ENCODE data around the gene CCDC27.

The CCDC27 gene

DNA sequence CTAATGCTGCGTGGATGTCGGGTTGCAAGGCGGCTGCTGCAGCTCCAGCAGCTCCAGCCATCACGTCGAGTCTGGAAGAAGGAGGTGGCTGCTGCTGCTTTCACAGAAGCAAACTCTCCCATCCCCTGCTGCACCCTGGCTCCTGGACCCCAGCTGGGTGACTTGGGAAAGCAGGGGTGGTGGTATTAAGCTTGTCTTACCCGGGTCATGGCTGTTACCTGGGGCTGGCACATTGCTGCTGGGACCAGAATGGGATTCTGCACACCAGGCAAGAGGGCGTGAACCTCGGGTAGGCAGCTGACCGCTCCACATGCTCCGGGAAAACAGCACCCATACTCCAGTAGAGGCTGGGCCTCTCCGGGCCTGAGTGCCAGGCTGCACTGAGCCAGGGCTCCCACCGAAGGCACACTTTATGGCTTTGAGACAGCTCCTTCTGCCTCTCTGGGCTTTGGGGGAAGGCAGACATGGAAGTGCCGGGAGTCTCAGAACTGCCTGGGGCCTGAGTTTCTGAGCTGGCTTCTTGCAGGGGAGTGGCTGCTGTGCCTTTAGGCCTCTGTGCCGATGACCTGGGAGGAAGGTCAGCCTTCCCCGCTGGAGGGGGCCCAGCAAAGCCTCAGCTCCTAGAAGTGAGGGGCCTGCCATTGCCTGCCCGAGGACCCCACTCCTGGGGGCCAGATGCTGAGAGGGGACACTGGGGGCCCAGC, 21.5 kb downstream of the CCDC27 start:
- peaks cover 8% of the 10 kb centered on the region; the same call in 1 of the 2 replicates for H3K36me3 ChIP-seq (ENCODE audit: control insufficient read depth, insufficient read depth, low read length)
- no peaks in the 10 kb centered on the region for H3K9me3 ChIP-seq (ENCODE audit: control insufficient read depth, insufficient read depth, low read depth, low read length)
- peaks cover 37% of the 10 kb centered on the region for H3K4me1 ChIP-seq (ENCODE audit: control insufficient read depth, insufficient read depth, low read length)
- no peak overlapping the region for H3K9ac ChIP-seq (ENCODE audit: low read length)
- no peak overlapping the region for H3K4me3 ChIP-seq (ENCODE audit: low read depth, low read length)
- H3K27ac ChIP-seq (ENCODE audit: low read depth, low read length): no peak overlapping the region
- no peaks in the 10 kb centered on the region; the same call in 1 of the 2 replicates for H3K27me3 ChIP-seq (ENCODE audit: control insufficient read depth, insufficient read depth, low read length)

DNA sequence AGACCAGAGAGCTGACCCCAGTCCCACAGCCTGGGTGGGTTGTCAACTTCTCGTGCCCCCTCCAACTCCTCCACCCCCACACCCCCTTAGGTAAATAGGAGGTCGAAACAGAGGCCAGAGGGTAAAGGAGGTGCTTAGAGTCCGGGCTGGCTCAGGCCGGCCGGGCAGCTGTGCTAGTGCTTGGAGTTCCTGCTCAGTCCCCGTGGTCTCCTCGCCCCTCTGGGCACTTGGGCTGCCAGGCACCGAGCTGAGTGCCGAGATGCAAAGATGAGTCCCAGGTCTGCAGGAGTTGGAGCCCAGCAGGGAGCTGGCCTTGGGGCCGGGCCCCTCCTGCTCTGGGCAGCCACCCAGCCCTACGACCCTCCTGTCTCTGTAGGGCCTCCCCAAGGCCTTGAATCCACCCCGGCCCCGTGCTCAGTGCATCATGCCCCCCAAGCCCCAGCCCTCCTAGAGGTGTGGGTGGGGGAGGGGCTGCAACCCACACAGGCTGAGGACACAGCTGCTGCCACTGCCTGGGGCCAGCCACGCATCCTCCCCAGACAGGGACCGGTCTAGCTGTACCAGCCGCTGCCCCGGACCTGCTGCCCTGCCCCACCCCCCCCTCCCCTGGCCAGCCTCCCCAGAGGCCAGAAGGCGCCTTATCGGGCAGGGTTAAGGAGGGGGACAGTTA, 22.2 kb downstream of the CCDC27 start:
- Histone ChIP-seq H3K4me3 (ENCODE audit: low read depth, low read length) (no peak overlapping the region), H3K9me3 (ENCODE audit: control insufficient read depth, insufficient read depth, low read depth, low read length) (no peaks in the 10 kb centered on the region), H3K4me1 (ENCODE audit: control insufficient read depth, insufficient read depth, low read length) (peaks cover 37% of the 10 kb centered on the region), H3K36me3 (ENCODE audit: control insufficient read depth, insufficient read depth, low read length) (peaks cover 14% of the 10 kb centered on the region), H3K9ac (ENCODE audit: low read length) (no peak overlapping the region), H3K27ac (ENCODE audit: low read depth, low read length) (no peak overlapping the region), H3K27me3 (ENCODE audit: control insufficient read depth, insufficient read depth, low read length) (no peaks in the 10 kb centered on the region; the same call in 1 of the 2 replicates)

DNA sequence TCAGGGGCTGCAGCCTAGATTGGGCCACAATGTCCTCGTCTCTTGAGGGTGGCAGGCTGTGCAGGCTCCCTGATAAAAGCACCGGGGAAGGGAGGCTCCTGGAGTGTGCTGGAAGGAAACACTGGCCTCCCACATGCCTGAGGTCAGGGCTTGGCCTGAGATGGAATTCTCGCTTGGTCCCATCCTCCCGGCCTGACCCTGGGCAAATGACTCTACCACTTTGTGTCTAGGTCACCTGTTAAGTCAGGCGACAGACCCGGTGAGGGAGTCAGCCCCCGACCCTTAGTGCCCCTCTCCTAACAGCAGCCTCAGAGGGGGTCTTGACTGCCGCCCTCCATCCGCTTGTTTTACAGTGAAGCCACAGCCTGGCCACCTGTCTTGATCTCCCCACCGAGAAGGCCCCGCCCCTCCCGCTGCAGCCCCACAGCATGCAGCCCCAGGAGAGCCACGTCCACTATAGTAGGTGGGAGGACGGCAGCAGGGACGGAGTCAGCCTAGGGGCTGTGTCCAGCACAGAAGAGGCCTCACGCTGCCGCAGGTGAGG, 22.8 kb downstream of the CCDC27 start:
- Histone ChIP-seq H3K27ac (ENCODE audit: low read depth, low read length) (no peak overlapping the region), H3K27me3 (ENCODE audit: control insufficient read depth, insufficient read depth, low read length) (no peaks in the 10 kb centered on the region; the same call in 1 of the 2 replicates), H3K4me3 (ENCODE audit: low read depth, low read length) (no peak overlapping the region), H3K9ac (ENCODE audit: low read length) (no peak overlapping the region), H3K9me3 (ENCODE audit: control insufficient read depth, insufficient read depth, low read depth, low read length) (no peaks in the 10 kb centered on the region), H3K4me1 (ENCODE audit: control insufficient read depth, insufficient read depth, low read length) (peaks cover 37% of the 10 kb centered on the region), H3K36me3 (ENCODE audit: control insufficient read depth, insufficient read depth, low read length) (peaks cover 20% of the 10 kb centered on the region)

DNA sequence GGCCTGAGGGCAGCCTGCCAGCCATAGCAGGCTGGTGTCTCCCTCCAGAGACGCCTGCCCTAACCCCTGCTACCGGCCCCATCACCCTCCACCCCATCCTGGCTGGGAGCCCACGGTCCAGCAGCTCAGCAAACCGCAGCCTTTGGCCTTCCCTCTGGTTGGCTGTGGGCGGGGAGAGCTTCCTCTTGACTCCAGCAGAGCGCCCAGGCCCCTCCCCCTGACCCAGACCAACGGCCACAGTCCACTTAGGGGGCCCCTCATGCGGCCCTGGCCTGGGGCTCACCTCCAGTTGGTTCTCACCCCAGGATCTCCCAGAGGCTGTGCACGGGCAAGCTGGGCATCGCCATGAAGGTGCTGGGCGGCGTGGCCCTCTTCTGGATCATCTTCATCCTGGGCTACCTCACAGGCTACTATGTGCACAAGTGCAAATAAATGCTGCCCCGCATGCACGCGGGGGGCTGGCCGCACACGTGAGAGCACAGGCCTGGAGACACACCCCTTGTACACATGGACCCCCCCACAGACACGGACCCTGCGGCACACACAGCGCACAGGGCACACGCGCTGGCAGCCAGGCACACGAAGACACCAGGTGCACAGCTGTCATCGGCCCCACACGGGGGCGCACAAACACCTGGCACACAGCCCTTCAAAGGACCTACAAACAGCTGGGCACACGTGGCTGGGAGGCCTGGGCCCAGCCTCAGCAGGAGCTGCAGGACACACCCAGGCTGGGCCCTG, 23.4 kb downstream of the CCDC27 start:
- Histone ChIP-seq H3K27me3 (ENCODE audit: control insufficient read depth, insufficient read depth, low read length) (no peaks in the 10 kb centered on the region; the same call in 1 of the 2 replicates), H3K4me3 (ENCODE audit: low read depth, low read length) (no peak overlapping the region), H3K4me1 (ENCODE audit: control insufficient read depth, insufficient read depth, low read length) (peaks cover 37% of the 10 kb centered on the region), H3K27ac (ENCODE audit: low read depth, low read length) (no peak overlapping the region), H3K9ac (ENCODE audit: low read length) (no peak overlapping the region), H3K36me3 (ENCODE audit: control insufficient read depth, insufficient read depth, low read length) (peaks cover 27% of the 10 kb centered on the region), H3K9me3 (ENCODE audit: control insufficient read depth, insufficient read depth, low read depth, low read length) (no peaks in the 10 kb centered on the region)

DNA sequence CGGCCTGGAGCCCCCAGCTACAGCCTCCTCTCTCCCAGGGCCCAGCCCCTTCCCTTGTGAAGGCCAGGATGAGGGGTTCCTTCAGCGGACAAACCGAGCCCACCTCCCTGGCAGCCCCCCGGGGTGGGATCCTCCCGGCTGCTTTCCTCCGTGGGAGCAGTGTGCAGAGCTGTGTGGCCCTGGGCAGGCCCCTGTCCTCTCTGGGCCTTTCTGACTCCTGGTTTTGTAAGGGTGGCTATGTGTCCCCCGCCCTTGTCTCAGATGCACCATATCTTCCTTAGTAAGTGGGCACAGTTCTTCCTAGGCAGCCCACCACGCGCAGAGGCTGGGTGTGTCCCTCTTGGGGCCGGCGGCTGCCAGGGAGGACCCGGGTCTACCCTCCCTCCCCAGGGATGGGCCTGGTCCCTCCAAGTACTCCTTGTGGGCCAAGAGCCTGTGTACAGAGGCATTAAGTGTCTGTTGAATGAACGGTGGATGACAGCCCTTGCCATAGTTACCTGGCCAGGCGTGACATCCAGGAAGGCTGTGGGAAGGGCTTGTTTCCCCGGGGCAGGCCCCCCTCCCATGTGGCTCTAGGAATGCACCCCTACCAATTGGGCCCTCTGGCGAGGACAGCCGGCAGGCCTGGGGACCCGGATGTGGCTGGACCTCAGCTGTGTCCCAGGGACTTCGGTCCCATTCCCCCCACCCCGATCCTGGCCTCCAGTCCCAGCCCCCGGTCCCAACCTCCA, 24.1 kb downstream of the CCDC27 start:
- no peak overlapping the region for H3K4me3 ChIP-seq (ENCODE audit: low read depth, low read length)
- H3K9me3 ChIP-seq (ENCODE audit: control insufficient read depth, insufficient read depth, low read depth, low read length): no peaks in the 10 kb centered on the region
- H3K36me3 ChIP-seq (ENCODE audit: control insufficient read depth, insufficient read depth, low read length): peaks cover 34% of the 10 kb centered on the region
- H3K27ac ChIP-seq (ENCODE audit: low read depth, low read length): no peak overlapping the region
- H3K9ac ChIP-seq (ENCODE audit: low read length): no peak overlapping the region
- peaks cover 33% of the 10 kb centered on the region for H3K4me1 ChIP-seq (ENCODE audit: control insufficient read depth, insufficient read depth, low read length)
- no peaks in the 10 kb centered on the region; the same call in 1 of the 2 replicates for H3K27me3 ChIP-seq (ENCODE audit: control insufficient read depth, insufficient read depth, low read length)

- H3K27me3 ChIP-seq (ENCODE audit: control insufficient read depth, insufficient read depth, low read length): no peaks in the 10 kb centered on the region; the same call in 1 of the 2 replicates
- peaks cover 41% of the 10 kb centered on the region for H3K36me3 ChIP-seq (ENCODE audit: control insufficient read depth, insufficient read depth, low read length)
- H3K27ac ChIP-seq (ENCODE audit: low read depth, low read length): no peak overlapping the region
- peaks cover 30% of the 10 kb centered on the region for H3K4me1 ChIP-seq (ENCODE audit: control insufficient read depth, insufficient read depth, low read length)
- no peak overlapping the region for H3K9ac ChIP-seq (ENCODE audit: low read length)
- H3K4me3 ChIP-seq (ENCODE audit: low read depth, low read length): no peak overlapping the region
- no peaks in the 10 kb centered on the region for H3K9me3 ChIP-seq (ENCODE audit: control insufficient read depth, insufficient read depth, low read depth, low read length)
Measured at GRCh38 chr1:3777078-3777547, 24.9 kb downstream of the CCDC27 start.

GRCh38 chr1:3777647-3778589, 25.7 kb downstream of the CCDC27 start:
- Histone ChIP-seq H3K27me3 (ENCODE audit: control insufficient read depth, insufficient read depth, low read length) (no peaks in the 10 kb centered on the region; the same call in 1 of the 2 replicates), H3K4me3 (ENCODE audit: low read depth, low read length) (no peak overlapping the region), H3K9me3 (ENCODE audit: control insufficient read depth, insufficient read depth, low read depth, low read length) (no peaks in the 10 kb centered on the region), H3K36me3 (ENCODE audit: control insufficient read depth, insufficient read depth, low read length) (peaks cover 49% of the 10 kb centered on the region), H3K4me1 (ENCODE audit: control insufficient read depth, insufficient read depth, low read length) (peaks cover 29% of the 10 kb centered on the region), H3K9ac (ENCODE audit: low read length) (no peak overlapping the region), H3K27ac (ENCODE audit: low read depth, low read length) (no peak overlapping the region)

DNA sequence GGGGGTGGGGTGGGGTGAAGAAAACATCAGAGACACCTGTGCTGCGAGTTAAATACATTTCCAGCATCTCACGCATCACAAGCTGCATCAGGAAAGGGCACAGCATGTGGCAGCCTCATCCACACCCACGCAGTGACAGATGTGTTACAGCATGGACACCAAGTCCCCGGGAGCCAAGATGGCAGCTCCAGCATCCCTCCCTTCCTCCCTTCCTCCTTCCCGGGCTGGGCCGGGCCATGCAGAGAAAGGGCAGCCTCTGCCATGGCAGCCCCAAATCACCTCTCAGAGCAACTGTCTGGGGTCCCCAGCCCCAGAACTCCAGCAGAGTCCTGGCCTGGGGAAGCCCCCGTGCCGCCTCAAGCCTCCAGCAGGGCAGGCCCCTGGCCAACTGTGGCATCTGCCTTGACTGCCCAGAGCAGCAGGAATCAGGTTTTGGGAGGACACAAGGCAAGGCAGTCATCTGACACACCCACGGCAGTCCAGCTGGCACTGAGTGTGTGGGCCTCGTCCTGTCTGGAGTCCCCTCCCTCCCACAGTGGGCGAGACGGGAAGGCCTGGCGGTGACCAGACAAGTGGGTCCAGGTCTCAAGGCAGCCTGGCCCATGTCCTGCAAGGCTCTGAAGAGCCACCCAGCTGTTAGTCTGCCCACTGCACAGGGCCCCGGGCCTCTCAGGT, 26.5 kb downstream of the CCDC27 start:
- Histone ChIP-seq H3K27me3 (ENCODE audit: control insufficient read depth, insufficient read depth, low read length) (no peaks in the 10 kb centered on the region), H3K4me3 (ENCODE audit: low read depth, low read length) (no peak overlapping the region), H3K36me3 (ENCODE audit: control insufficient read depth, insufficient read depth, low read length) (peaks cover 56% of the 10 kb centered on the region), H3K27ac (ENCODE audit: low read depth, low read length) (no peak overlapping the region), H3K9ac (ENCODE audit: low read length) (no peak overlapping the region), H3K9me3 (ENCODE audit: control insufficient read depth, insufficient read depth, low read depth, low read length) (no peaks in the 10 kb centered on the region), H3K4me1 (ENCODE audit: control insufficient read depth, insufficient read depth, low read length) (peaks cover 21% of the 10 kb centered on the region)

GRCh38 chr1:3779265-3779911, 27.1 kb downstream of the CCDC27 start:
- Histone ChIP-seq H3K9me3 (ENCODE audit: control insufficient read depth, insufficient read depth, low read depth, low read length) (no peaks in the 10 kb centered on the region), H3K4me1 (ENCODE audit: control insufficient read depth, insufficient read depth, low read length) (peaks cover 17% of the 10 kb centered on the region), H3K27me3 (ENCODE audit: control insufficient read depth, insufficient read depth, low read length) (no peaks in the 10 kb centered on the region), H3K36me3 (ENCODE audit: control insufficient read depth, insufficient read depth, low read length) (peaks cover 62% of the 10 kb centered on the region), H3K4me3 (ENCODE audit: low read depth, low read length) (no peak overlapping the region), H3K9ac (ENCODE audit: low read length) (no peak overlapping the region), H3K27ac (ENCODE audit: low read depth, low read length) (no peak overlapping the region)
